GM12878 (cell line): ENCODE results near the gene NOXA1. TPM values are rescaled to one million over a fixed set of nuclear protein-coding genes. Genes with fewer than 3 reads are reported as not detected.

ENCODE experiments used
- ATAC-seq: fragments of 200-7000 bp; cut with Tn5 transposase; 3 replicates; pipeline ENCODE4 v1.9.1; 2020; ENCODE audit warnings: mild to moderate bottlenecking, moderate library complexity
- BruUV-seq: library from RNA; stranded (reverse); fragments of 400-500 nt; replicated peaks from 2 replicates; lab custom pipeline; 2021; lab: Mats Ljungman, UMichigan
- CTCF ChIA-PET: fragments of 300-600 bp; sonication (Branson Sonifier 250); formaldehyde crosslinking; extraction: SDS; loops from one replicate; lab custom pipeline; 2021; ENCODE audit warnings: inconsistent platforms; lab: Yijun Ruan, JAX
- POLR2A ChIA-PET: fragments of 350-600 bp; formaldehyde crosslinking; extraction: SDS; loops from one replicate; lab custom pipeline; 2021; ENCODE audit warnings: inconsistent platforms; lab: Charles Lee
- RAD21 ChIA-PET: fragments of 300-600 bp; sonication (Branson Sonifier 250); formaldehyde crosslinking; loops from one replicate; lab custom pipeline; 2023; ENCODE audit warnings: antibody characterized with exemption; ENCODE audit not compliant: unreplicated experiment; lab: Charles Lee
- SMC1A ChIA-PET: fragments of 300-600 bp; sonication (Branson Sonifier 250); formaldehyde crosslinking; loops from one replicate; lab custom pipeline; 2023; ENCODE audit not compliant: unreplicated experiment, uncharacterized antibody; lab: Charles Lee
- DNase-seq: peaks from one replicate; pipeline ENCODE4 v3.0.0-alpha.2; 2011; ENCODE audit warnings: low read depth, low spot score
- FAIRE-seq: peaks from 3 replicates; lab custom pipeline; 2011; peaks lifted over from hg19 to GRCh38; lab: Jason Lieb, UNC
- H2AFZ ChIP-seq: 2 replicates; pipeline ENCODE4 v1.6.0; 2011; ENCODE audit warnings: low read depth, low read length, control low read depth; ENCODE audit not compliant: control insufficient read depth
- H3K27ac ChIP-seq: 2 replicates; pipeline ENCODE4 v1.5.1; 2011; ENCODE audit warnings: control low read depth; ENCODE audit not compliant: control insufficient read depth, insufficient read depth
- H3K27me3 ChIP-seq, 2 experiments: replicated peaks in 1 of 2; 2 replicates each; pipeline versions ENCODE4 v1.6.0 to v1.6.1; 2011; ENCODE audit warnings: low read length in 1 of 2; ENCODE audit not compliant: control insufficient read depth in 2 of 2, insufficient read depth in 2 of 2
- H3K36me3 ChIP-seq, 2 experiments: 2 replicates each; pipeline ENCODE4 v1.5.1; 2011; ENCODE audit warnings: low read length in 1 of 2; ENCODE audit not compliant: control insufficient read depth in 2 of 2, insufficient read depth in 2 of 2
- H3K4me1 ChIP-seq: 2 replicates; pipeline ENCODE4 v1.6.1; 2011; ENCODE audit warnings: mild to moderate bottlenecking, low read length, moderate library complexity, mixed read lengths; ENCODE audit not compliant: control insufficient read depth, insufficient read depth
- H3K4me2 ChIP-seq: 2 replicates; pipeline ENCODE4 v1.6.0; 2011; ENCODE audit warnings: control low read depth; ENCODE audit not compliant: control insufficient read depth, insufficient read depth
- H3K4me3 ChIP-seq: fragments of 200-600 bp; sonication (generic); 2 replicates; pipeline ENCODE4 v1.5.1; 2016
- H3K79me2 ChIP-seq: 2 replicates; pipeline ENCODE4 v1.6.0; 2011; ENCODE audit warnings: low read length; ENCODE audit not compliant: control insufficient read depth, insufficient read depth
- H3K9ac ChIP-seq: 2 replicates; pipeline ENCODE4 v1.8.0; 2011; ENCODE audit warnings: low read length, control low read depth, mixed read lengths; ENCODE audit not compliant: control insufficient read depth, insufficient read depth
- H3K9me3 ChIP-seq: replicated peaks from 3 replicates; pipeline ENCODE4 v1.5.1; 2011; ENCODE audit warnings: mild to moderate bottlenecking, low read length; ENCODE audit not compliant: control insufficient read depth, insufficient read depth
- H4K20me1 ChIP-seq: 2 replicates; pipeline ENCODE4 v1.6.0; 2011; ENCODE audit not compliant: control insufficient read depth, insufficient read depth
- BACH1 ChIP-seq: fragments of 450-650 bp; IDR thresholded peaks from 2 replicates; pipeline ENCODE4 v1.6.1; 2017; ENCODE audit warnings: mild to moderate bottlenecking, borderline replicate concordance
- CBX3 ChIP-seq: fragments of 200-600 bp; sonication (generic); IDR thresholded peaks from 2 replicates; pipeline ENCODE4 v1.6.1; 2016; ENCODE audit warnings: low read depth, borderline replicate concordance
- EZH2 ChIP-seq: IDR thresholded peaks from 2 replicates; pipeline ENCODE4 v1.6.1; 2012; ENCODE audit warnings: low read depth, mild to moderate bottlenecking, control low read depth, inconsistent platforms, low read length, borderline replicate concordance; ENCODE audit not compliant: control insufficient read depth
- RELB ChIP-seq: fragments of 450-650 bp; IDR thresholded peaks from 2 replicates; pipeline ENCODE4 v1.6.1; 2017; ENCODE audit warnings: low read depth, mild to moderate bottlenecking, moderate library complexity
- SRF ChIP-seq, 2 experiments: IDR thresholded peaks; 2 replicates each; pipeline ENCODE4 v1.6.1; 2011; ENCODE audit warnings: low read depth in 2 of 2, low read length in 2 of 2, mild to moderate bottlenecking in 1 of 2, moderate library complexity in 1 of 2
- STAT1 ChIP-seq: fragments of 450-650 bp; conservative IDR thresholded peaks from 2 replicates; pipeline ENCODE4 v1.6.1; 2014; ENCODE audit warnings: antibody characterized with exemption, mild to moderate bottlenecking
- WGBS: methylation state at CpG from one replicate; pipeline ENCODE4 v1.1.6; 2016; ENCODE audit warnings: low lambda C conversion rate; ENCODE audit not compliant: insufficient replicate concordance, insufficient coverage; ENCODE audit errors: missing lambda C conversion rate; 5-methylcytosine and 5-hydroxymethylcytosine counted together
- in situ Hi-C: fragments of 300-500 bp; cut with MboI; formaldehyde crosslinking; loops from 9 replicates; pipeline ENCODE4 v1.14.3; 2018; ENCODE audit warnings: mixed read lengths
- intact Hi-C: fragments of 100-400 bp; cut with micrococcal nuclease; formaldehyde crosslinking; loops from one replicate; pipeline ENCODE4 v1.14.2; 2022; ENCODE audit not compliant: unreplicated experiment
- polyA plus RNA-seq, 11 experiments: library from polyadenylated mRNA; depleted of rRNA in 4 of 11; unstranded in 6 of 11; stranded (reverse) in 5 of 11; fragments of >200 nt; fragmentation: Nextera tagmentation in 4 of 11; fragmentation: Illumina TruSeq in 1 of 11; extraction: Ambion mirVana in 4 of 11; extraction: Trizol in 1 of 11; gene quantifications; 1 replicate in 1 of 11; 2 replicates in 10 of 11; pipeline versions ENCODE4 v1.2.1 to v1.2.3, GENCODE V29; 2011 to 2016; ENCODE audit warnings: inconsistent platforms in 2 of 11, missing spikeins in 2 of 11, low read depth in 1 of 11
- total RNA-seq, 4 experiments: library from RNA; depleted of rRNA in 3 of 4; stranded (reverse); fragments of >200 nt in 3 of 4; fragmentation: Illumina TruSeq in 1 of 4; extraction: Trizol in 1 of 4; gene quantifications; 2 replicates each; pipeline versions ENCODE4 v1.2.1 to v1.2.3, GENCODE V29; 2013 to 2021
- TF ChIP-seq, protein P1 (sequence below): IDR thresholded peaks from 2 replicates; pipeline ENCODE4 v1.6.1; 2012; ENCODE audit warnings: low read depth, low read length, improper control_type of control experiment

The NOXA1 gene
- total and polyA plus RNA-seq, 10 of the 15 experiments (the other 5 are each of a cell fraction or from before 2014, with no cell fraction given): 0.08 to 0.20 TPM; not detected in 8

- TF ChIP-seq SRF (IDR thresholded peaks at IDR 0.05; ENCODE audit: low read depth in 2 of 2, low read length in 2 of 2): no peak
- TF ChIP-seq BACH1: no peak
- no peak for TF ChIP-seq EZH2
- TF ChIP-seq STAT1: no peak
- TF ChIP-seq, all 136 proteins: peak for 0
Measured at GRCh38 chr9:137477778-137478612, 54.8 kb downstream of the NOXA1 start (continued).

DNA sequence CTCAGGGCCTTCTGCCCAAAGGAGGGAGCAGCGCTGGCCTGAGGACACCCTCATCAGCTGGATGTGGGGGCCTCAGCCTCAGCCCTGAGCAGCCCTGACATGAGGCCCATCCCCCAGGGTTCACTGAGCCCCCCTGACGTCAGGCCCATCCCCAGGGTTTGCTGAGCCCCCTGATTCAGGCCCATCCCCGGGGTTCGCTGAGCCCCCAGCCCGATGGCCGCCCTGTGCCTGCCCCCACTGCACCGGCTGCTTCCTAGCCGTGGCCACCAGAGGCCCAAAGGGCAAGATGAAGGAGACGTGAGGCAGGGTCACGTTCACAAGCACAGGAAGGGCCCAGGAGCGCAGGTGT lies 55.4 kb downstream of the NOXA1 start:
- no peak overlapping the region for H3K4me3 ChIP-seq
- no peaks in the 10 kb centered on the region for H4K20me1 ChIP-seq
- H3K4me1 ChIP-seq: no peaks in the 10 kb centered on the region
- RAD21 ChIA-PET: no interaction called here
- H3K9me3 ChIP-seq: peaks cover 6% of the 10 kb centered on the region; the same call in 2 of the 3 replicates
- CTCF ChIA-PET: no interaction called here
- POLR2A ChIA-PET: no interaction called here
- H2AFZ ChIP-seq: no peak overlapping the region
- SMC1A ChIA-PET: no interaction called here
- no peaks in the 10 kb centered on the region for H3K27me3 ChIP-seq
- DNase-seq (no peak), FAIRE-seq (no peak), ATAC-seq (no peak)
- no peak overlapping the region for H3K4me2 ChIP-seq
- H3K27ac ChIP-seq: no peak overlapping the region
- 42% methylated on average over 11 of the region's 11 CpGs for WGBS
- in situ Hi-C loops: no loop called here
- H3K9ac ChIP-seq: no peak overlapping the region
- no peaks in the 10 kb centered on the region for H3K36me3 ChIP-seq
- BruUV-seq: no TSS peak
- no peaks in the 10 kb centered on the region for H3K79me2 ChIP-seq
- TF ChIP-seq, protein P1, sequence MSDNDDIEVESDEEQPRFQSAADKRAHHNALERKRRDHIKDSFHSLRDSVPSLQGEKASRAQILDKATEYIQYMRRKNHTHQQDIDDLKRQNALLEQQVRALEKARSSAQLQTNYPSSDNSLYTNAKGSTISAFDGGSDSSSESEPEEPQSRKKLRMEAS: no peak
- TF ChIP-seq RELB: no peak
- no peak for TF ChIP-seq CBX3
- intact Hi-C loops: no loop called here
